GM10266 (cell line): ENCODE data around the gene EXOC2.

Experiments
- DNase-seq: peaks from one replicate; pipeline ENCODE4 v3.0.0; 2012; ENCODE audit errors: extremely low spot score
- CTCF ChIP-seq: IDR thresholded peaks from 2 replicates; pipeline ENCODE4 v1.5.1; 2012; ENCODE audit warnings: mild to moderate bottlenecking, low read depth; ENCODE audit not compliant: control insufficient read depth, insufficient read depth; ENCODE audit errors: missing control alignments

Gene EXOC2

GRCh38 chr6:491233-491632 lies 201.7 kb downstream of the EXOC2 start:
- DNase-seq = no peak
- TF ChIP-seq CTCF = no peak

- peak; percentile 45 for DNase-seq
- TF ChIP-seq CTCF = no peak
Measured at GRCh38 chr6:490251-491037, 202.5 kb downstream of the EXOC2 start.

GRCh38 chr6:489762-490161 lies 203.2 kb downstream of the EXOC2 start:
- no peak for TF ChIP-seq CTCF
- DNase-seq = no peak

- TF ChIP-seq CTCF = no peak
- peak; percentile 46 for DNase-seq
Measured at GRCh38 chr6:489001-489400, 203.9 kb downstream of the EXOC2 start.

GRCh38 chr6:487956-488355 lies 205.0 kb downstream of the EXOC2 start:
- DNase-seq = no peak
- no peak for TF ChIP-seq CTCF

GRCh38 chr6:485655-486170 lies 207.2 kb downstream of the EXOC2 start:
- DNase-seq = no peak
- TF ChIP-seq CTCF = no peak

GRCh38 chr6:484746-485145 lies 208.2 kb downstream of the EXOC2 start:
- no peak for DNase-seq
- TF ChIP-seq CTCF = no peak
